A549 (cell line): Measurements from ENCODE around the gene KLHDC8A. TPM values are rescaled to one million over a fixed set of nuclear protein-coding genes. Genes with fewer than 3 reads are reported as not detected.

Source experiments
- ATAC-seq, 2 experiments: fragments of 200-7000 bp in 1 of 2; fragments of >200 bp in 1 of 2; cut with Nextera tagmentation in 1 of 2; cut with Tn5 transposase in 1 of 2; 3 replicates each; pipeline versions ENCODE4 v1.8.0 to v1.9.1; 2018 to 2020; ENCODE audit warnings: mild to moderate bottlenecking in 1 of 2, moderate library complexity in 1 of 2
- CTCF ChIA-PET: fragments of 300-600 bp; sonication (Branson Sonifier 250); formaldehyde crosslinking; extraction: SDS; loops from one replicate; lab custom pipeline; 2021; ENCODE audit warnings: antibody characterized with exemption, inconsistent platforms; lab: Yijun Ruan, JAX
- POLR2A ChIA-PET: fragments of 350-600 bp; formaldehyde crosslinking; extraction: SDS; loops from one replicate; lab custom pipeline; 2021; ENCODE audit warnings: antibody characterized with exemption, inconsistent platforms; lab: Yijun Ruan, JAX
- DNase-seq, 2 experiments: peaks; one replicate each; pipeline versions ENCODE4 v3.0.0 to v3.0.0-alpha.2; 2011 to 2016; ENCODE audit warnings: low read depth in 1 of 2, low spot score in 1 of 2
- FAIRE-seq: peaks from 2 replicates; lab custom pipeline; 2011; peaks lifted over from hg19 to GRCh38; lab: Jason Lieb, UNC
- H3K27ac ChIP-seq, 2 experiments: fragments of >200 bp; sonication (Bioruptor Twin); formaldehyde crosslinking; 3 replicates each; pipeline ENCODE4 v1.5.1; 2016 to 2017
- H3K4me1 ChIP-seq: fragments of >200 bp; sonication (Bioruptor Twin); formaldehyde crosslinking; 3 replicates; pipeline ENCODE4 v1.6.1; 2016
- H3K4me2 ChIP-seq: fragments of >200 bp; sonication (Bioruptor Twin); formaldehyde crosslinking; 3 replicates; pipeline ENCODE4 v1.6.1; 2016
- H3K4me3 ChIP-seq: fragments of >200 bp; sonication (Bioruptor Twin); formaldehyde crosslinking; 3 replicates; pipeline ENCODE4 v1.5.1; 2016
- H3K9me3 ChIP-seq: fragments of >200 bp; sonication (Bioruptor Twin); formaldehyde crosslinking; 3 replicates; pipeline ENCODE4 v1.6.1; 2016
- BHLHE40 ChIP-seq: IDR thresholded peaks from 2 replicates; pipeline ENCODE4 v1.6.1; 2012; ENCODE audit warnings: low read depth, low read length, inconsistent platforms
- FOSL2 ChIP-seq, 2 experiments: fragments of 450-650 bp in 1 of 2; fragments of >200 bp in 1 of 2; sonication (Bioruptor Twin) in 1 of 2; formaldehyde crosslinking; IDR thresholded peaks; 2 replicates each; pipeline versions ENCODE4 v1.5.0 to v1.6.1; 2016 to 2020; ENCODE audit warnings: mild to moderate bottlenecking in 1 of 2, moderate library complexity in 1 of 2
- GATA3 ChIP-seq: IDR thresholded peaks from 2 replicates; pipeline ENCODE4 v1.6.1; 2012; ENCODE audit warnings: borderline replicate concordance
- HEYL ChIP-seq: fragments of 250-450 bp; sonication (Bioruptor Pico); IDR thresholded peaks from 2 replicates; pipeline ENCODE4 v1.8.0; 2021; ENCODE audit warnings: mild to moderate bottlenecking, moderate library complexity
- HOXA7 ChIP-seq: fragments of 250-450 bp; sonication (Bioruptor Pico); IDR thresholded peaks from 2 replicates; pipeline ENCODE4 v1.5.0; 2020; ENCODE audit warnings: mild to moderate bottlenecking, moderate library complexity
- JUNB ChIP-seq: fragments of >200 bp; sonication (Bioruptor Twin); formaldehyde crosslinking; IDR thresholded peaks from 2 replicates; pipeline ENCODE4 v1.6.1; 2016
- MAZ ChIP-seq: fragments of 150-350 bp; IDR thresholded peaks from 2 replicates; pipeline ENCODE4 v1.6.1; 2014; ENCODE audit warnings: antibody characterized with exemption, low read depth, low read length, borderline replicate concordance
- RARB ChIP-seq: fragments of 250-450 bp; sonication (Bioruptor Pico); IDR thresholded peaks from 2 replicates; pipeline ENCODE4 v1.8.0; 2021; ENCODE audit warnings: mild to moderate bottlenecking, moderate library complexity
- RFX5 ChIP-seq: fragments of 450-650 bp; IDR thresholded peaks from 2 replicates; pipeline ENCODE4 v1.7.1; 2014; ENCODE audit warnings: antibody characterized with exemption, mild to moderate bottlenecking, moderate library complexity
- SMC3 ChIP-seq: fragments of >200 bp; sonication (Bioruptor Twin); formaldehyde crosslinking; IDR thresholded peaks from 3 replicates; pipeline ENCODE4 v1.6.1; 2018; ENCODE audit warnings: inconsistent platforms
- ZC3H11A ChIP-seq: fragments of 450-650 bp; IDR thresholded peaks from 2 replicates; pipeline ENCODE4 v1.6.1; 2014; ENCODE audit warnings: antibody characterized with exemption, mild to moderate bottlenecking
- WGBS: methylation state at CpG from one replicate; pipeline ENCODE4 v1.1.6; 2017; ENCODE audit errors: missing lambda C conversion rate; 5-methylcytosine and 5-hydroxymethylcytosine counted together
- polyA plus RNA-seq, 4 experiments: library from polyadenylated mRNA; depleted of rRNA in 3 of 4; stranded (reverse); fragments of >200 nt; fragmentation: RNase III in 1 of 4; extraction: RNeasy Plus Mini Kit Qiagen cat#74134 plus additional on column Dnase treatment in 1 of 4; gene quantifications; 2 replicates in 3 of 4; 3 replicates in 1 of 4; pipeline ENCODE4 v1.2.3, GENCODE V29; 2011 to 2017
- TF ChIP-seq, protein P1 (sequence below): fragments of 450-650 bp; IDR thresholded peaks from 2 replicates; pipeline ENCODE4 v1.6.1; 2014; ENCODE audit warnings: antibody characterized with exemption
- TF ChIP-seq, protein P2 (sequence below): fragments of >200 bp; sonication (Bioruptor Twin); formaldehyde crosslinking; IDR thresholded peaks from 3 replicates; pipeline ENCODE4 v1.6.1; 2016
- TF ChIP-seq, protein P3 (sequence below): IDR thresholded peaks from 2 replicates; pipeline ENCODE4 v1.6.1; 2012; ENCODE audit warnings: low read depth, borderline replicate concordance
- TF ChIP-seq, protein P4 (sequence below): fragments of 250-450 bp; sonication (Bioruptor Pico); IDR thresholded peaks from 2 replicates; pipeline ENCODE4 v1.5.0; 2020; ENCODE audit warnings: low read depth, mild to moderate bottlenecking, moderate library complexity
- TF ChIP-seq, protein P5 (sequence below): fragments of 200-600 bp; sonication (generic); IDR thresholded peaks from 2 replicates; pipeline ENCODE4 v1.6.1; 2016; ENCODE audit warnings: antibody characterized with exemption, mild to moderate bottlenecking, moderate library complexity
- TF ChIP-seq, protein P6 (sequence below): fragments of >200 bp; sonication (Bioruptor Twin); formaldehyde crosslinking; IDR thresholded peaks from 2 replicates; pipeline ENCODE4 v1.6.1; 2016

Gene KLHDC8A
- polyA plus RNA-seq, 2 of the 4 experiments (the other 2 are of a cell fraction) = 0.34 to 0.40 TPM

DNA sequence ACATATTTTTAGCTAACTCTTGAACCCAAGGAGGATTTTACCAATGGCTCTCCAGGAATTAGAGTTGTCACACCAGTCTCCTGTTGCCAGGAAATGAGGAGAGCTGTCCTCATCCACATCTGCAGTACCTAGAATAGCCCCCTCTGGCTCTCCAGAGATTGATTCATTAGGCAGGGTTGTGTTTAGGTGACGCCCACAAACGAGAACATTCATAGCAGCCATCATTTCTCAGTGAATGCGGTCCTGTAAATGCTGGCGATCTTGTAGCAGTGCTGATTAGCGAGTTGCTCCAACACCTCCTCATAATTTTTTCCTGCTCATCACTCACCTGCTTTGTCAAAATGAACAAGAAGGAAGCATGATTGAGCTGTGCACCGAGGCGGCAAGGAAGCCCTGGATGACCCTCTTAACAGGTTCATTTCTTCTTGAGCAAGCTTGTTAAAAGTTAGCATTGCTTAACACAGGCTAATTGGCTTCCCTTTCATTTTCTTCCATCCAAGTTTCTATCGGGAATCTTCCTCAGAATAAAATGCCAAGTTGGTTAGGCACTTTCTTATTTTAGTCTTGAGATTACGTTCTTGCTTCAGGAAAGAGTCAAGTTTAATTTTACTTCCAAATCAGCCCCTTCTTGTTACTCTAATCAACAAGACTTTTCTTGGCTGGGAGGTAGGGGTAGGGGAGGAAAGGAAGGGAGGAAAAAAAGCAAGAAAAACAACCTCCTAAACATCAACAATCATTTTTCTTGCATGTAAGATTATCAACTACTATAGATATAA, 16.5 kb upstream of the KLHDC8A start:
- FAIRE-seq = no peak
- no peak overlapping the region for H3K4me2 ChIP-seq
- 91% methylated on average over 9 of the region's 9 CpGs for WGBS
- peaks cover 44% of the 10 kb centered on the region for H3K4me1 ChIP-seq
- TF ChIP-seq RFX5 (no peak), FOSL2 (IDR thresholded peaks at IDR 0.05) (no peak), FOSL2 (CRISPR knock-in tag; IDR thresholded peaks at IDR 0.05) (no peak), SMC3 (no peak), GATA3 (no peak), ZC3H11A (no peak), HOXA7 (CRISPR knock-in tag) (no peak), BHLHE40 (no peak), MAZ (no peak), RARB (no peak), JUNB (no peak), HEYL (no peak)
- TF ChIP-seq, protein P1, sequence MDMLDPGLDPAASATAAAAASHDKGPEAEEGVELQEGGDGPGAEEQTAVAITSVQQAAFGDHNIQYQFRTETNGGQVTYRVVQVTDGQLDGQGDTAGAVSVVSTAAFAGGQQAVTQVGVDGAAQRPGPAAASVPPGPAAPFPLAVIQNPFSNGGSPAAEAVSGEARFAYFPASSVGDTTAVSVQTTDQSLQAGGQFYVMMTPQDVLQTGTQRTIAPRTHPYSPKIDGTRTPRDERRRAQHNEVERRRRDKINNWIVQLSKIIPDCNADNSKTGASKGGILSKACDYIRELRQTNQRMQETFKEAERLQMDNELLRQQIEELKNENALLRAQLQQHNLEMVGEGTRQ = no peak
- TF ChIP-seq, protein P2, sequence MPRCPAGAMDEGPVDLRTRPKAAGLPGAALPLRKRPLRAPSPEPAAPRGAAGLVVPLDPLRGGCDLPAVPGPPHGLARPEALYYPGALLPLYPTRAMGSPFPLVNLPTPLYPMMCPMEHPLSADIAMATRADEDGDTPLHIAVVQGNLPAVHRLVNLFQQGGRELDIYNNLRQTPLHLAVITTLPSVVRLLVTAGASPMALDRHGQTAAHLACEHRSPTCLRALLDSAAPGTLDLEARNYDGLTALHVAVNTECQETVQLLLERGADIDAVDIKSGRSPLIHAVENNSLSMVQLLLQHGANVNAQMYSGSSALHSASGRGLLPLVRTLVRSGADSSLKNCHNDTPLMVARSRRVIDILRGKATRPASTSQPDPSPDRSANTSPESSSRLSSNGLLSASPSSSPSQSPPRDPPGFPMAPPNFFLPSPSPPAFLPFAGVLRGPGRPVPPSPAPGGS = no peak
- TF ChIP-seq, protein P3, sequence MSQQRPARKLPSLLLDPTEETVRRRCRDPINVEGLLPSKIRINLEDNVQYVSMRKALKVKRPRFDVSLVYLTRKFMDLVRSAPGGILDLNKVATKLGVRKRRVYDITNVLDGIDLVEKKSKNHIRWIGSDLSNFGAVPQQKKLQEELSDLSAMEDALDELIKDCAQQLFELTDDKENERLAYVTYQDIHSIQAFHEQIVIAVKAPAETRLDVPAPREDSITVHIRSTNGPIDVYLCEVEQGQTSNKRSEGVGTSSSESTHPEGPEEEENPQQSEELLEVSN = no peak
- TF ChIP-seq, protein P4, sequence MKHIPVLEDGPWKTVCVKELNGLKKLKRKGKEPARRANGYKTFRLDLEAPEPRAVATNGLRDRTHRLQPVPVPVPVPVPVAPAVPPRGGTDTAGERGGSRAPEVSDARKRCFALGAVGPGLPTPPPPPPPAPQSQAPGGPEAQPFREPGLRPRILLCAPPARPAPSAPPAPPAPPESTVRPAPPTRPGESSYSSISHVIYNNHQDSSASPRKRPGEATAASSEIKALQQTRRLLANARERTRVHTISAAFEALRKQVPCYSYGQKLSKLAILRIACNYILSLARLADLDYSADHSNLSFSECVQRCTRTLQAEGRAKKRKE (CRISPR knock-in tag) = no peak
- TF ChIP-seq, protein P5, sequence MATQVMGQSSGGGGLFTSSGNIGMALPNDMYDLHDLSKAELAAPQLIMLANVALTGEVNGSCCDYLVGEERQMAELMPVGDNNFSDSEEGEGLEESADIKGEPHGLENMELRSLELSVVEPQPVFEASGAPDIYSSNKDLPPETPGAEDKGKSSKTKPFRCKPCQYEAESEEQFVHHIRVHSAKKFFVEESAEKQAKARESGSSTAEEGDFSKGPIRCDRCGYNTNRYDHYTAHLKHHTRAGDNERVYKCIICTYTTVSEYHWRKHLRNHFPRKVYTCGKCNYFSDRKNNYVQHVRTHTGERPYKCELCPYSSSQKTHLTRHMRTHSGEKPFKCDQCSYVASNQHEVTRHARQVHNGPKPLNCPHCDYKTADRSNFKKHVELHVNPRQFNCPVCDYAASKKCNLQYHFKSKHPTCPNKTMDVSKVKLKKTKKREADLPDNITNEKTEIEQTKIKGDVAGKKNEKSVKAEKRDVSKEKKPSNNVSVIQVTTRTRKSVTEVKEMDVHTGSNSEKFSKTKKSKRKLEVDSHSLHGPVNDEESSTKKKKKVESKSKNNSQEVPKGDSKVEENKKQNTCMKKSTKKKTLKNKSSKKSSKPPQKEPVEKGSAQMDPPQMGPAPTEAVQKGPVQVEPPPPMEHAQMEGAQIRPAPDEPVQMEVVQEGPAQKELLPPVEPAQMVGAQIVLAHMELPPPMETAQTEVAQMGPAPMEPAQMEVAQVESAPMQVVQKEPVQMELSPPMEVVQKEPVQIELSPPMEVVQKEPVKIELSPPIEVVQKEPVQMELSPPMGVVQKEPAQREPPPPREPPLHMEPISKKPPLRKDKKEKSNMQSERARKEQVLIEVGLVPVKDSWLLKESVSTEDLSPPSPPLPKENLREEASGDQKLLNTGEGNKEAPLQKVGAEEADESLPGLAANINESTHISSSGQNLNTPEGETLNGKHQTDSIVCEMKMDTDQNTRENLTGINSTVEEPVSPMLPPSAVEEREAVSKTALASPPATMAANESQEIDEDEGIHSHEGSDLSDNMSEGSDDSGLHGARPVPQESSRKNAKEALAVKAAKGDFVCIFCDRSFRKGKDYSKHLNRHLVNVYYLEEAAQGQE = no peak
- TF ChIP-seq, protein P6, sequence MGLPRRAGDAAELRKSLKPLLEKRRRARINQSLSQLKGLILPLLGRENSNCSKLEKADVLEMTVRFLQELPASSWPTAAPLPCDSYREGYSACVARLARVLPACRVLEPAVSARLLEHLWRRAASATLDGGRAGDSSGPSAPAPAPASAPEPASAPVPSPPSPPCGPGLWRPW = no peak
- peak overlapping the region in 1 of 2 experiments; percentile 8; a peak in 1 of 6 replicates for H3K27ac ChIP-seq
- no peak for ATAC-seq
- no peak for DNase-seq
- H3K9me3 ChIP-seq = no peaks in the 10 kb centered on the region
- H3K4me3 ChIP-seq = no peak overlapping the region
- ChIA-PET POLR2A (no interaction called here), CTCF (interaction anchor here (0.6 to 7.2 kb wide), 5 partner anchors 19 to 189 kb away, joined by 3 to 49 read pairs (median 3); no protein-coding TSS in a partner anchor)
